Progenitor cell of endocrine pancreas (in vitro differentiated cells): ENCODE measurements around the gene HK1. TPM values are rescaled to one million over a fixed set of nuclear protein-coding genes. Genes with fewer than 3 reads are reported as not detected.

Experiments
- DNase-seq: peaks from one replicate; pipeline ENCODE4 v3.0.0; 2021; ENCODE audit warnings: low spot score; ENCODE audit not compliant: unreplicated experiment
- H3K27ac Mint-ChIP-seq: 2 replicates; pipeline ENCODE4 v1.8.0; 2021; ENCODE audit warnings: mild to moderate bottlenecking, moderate library complexity, mixed read lengths
- H3K27me3 Mint-ChIP-seq: 2 replicates; pipeline ENCODE4 v1.8.0; 2021; ENCODE audit warnings: mixed read lengths
- H3K36me3 Mint-ChIP-seq: 2 replicates; pipeline ENCODE4 v1.8.0; 2022; ENCODE audit warnings: mixed read lengths; ENCODE audit not compliant: insufficient read depth
- H3K4me1 Mint-ChIP-seq: 2 replicates; pipeline ENCODE4 v1.8.0; 2021; ENCODE audit warnings: low read depth, mixed read lengths
- H3K4me3 Mint-ChIP-seq: 2 replicates; pipeline ENCODE4 v1.8.0; 2021; ENCODE audit warnings: low read depth, mild to moderate bottlenecking, moderate library complexity, mixed read lengths
- H3K9me3 Mint-ChIP-seq: 2 replicates; pipeline ENCODE4 v1.8.0; 2021; ENCODE audit warnings: low read depth, mixed read lengths
- CTCF ChIP-seq: fragments of 200-600 bp; sonication (generic); IDR thresholded peaks from one replicate; pipeline ENCODE4 v1.5.0; 2021; ENCODE audit warnings: antibody characterized with exemption, mild to moderate bottlenecking; ENCODE audit not compliant: unreplicated experiment
- total RNA-seq: library from RNA; stranded (reverse); gene quantifications from 2 replicates; pipeline ENCODE4 v1.2.1, GENCODE V29; 2021

HK1 gene
- total RNA-seq, 1 donor from 2014 or later, result 32.5 TPM

GRCh38 chr10:69268761-69269416, 9.4 kb upstream of the HK1 start:
- H3K27me3 Mint-ChIP-seq, result peaks cover 21% of the 10 kb centered on the region
- H3K9me3 Mint-ChIP-seq, result no peaks in the 10 kb centered on the region
- H3K4me3 Mint-ChIP-seq, result no peak overlapping the region
- H3K27ac Mint-ChIP-seq, result no peak overlapping the region
- no peaks in the 10 kb centered on the region for H3K36me3 Mint-ChIP-seq
- DNase-seq, result no peak
- TF ChIP-seq CTCF, result no peak
- no peaks in the 10 kb centered on the region for H3K4me1 Mint-ChIP-seq

- no peaks in the 10 kb centered on the region for H3K36me3 Mint-ChIP-seq
- no peak for DNase-seq
- H3K4me1 Mint-ChIP-seq, result no peaks in the 10 kb centered on the region
- H3K27me3 Mint-ChIP-seq, result peaks cover 20% of the 10 kb centered on the region
- H3K4me3 Mint-ChIP-seq, result no peak overlapping the region
- no peak overlapping the region for H3K27ac Mint-ChIP-seq
- no peaks in the 10 kb centered on the region for H3K9me3 Mint-ChIP-seq
- no peak for TF ChIP-seq CTCF
Observed at GRCh38 chr10:69269761-69270160, 8.5 kb upstream of the HK1 start.

- no peak for TF ChIP-seq CTCF
- H3K4me3 Mint-ChIP-seq, result no peak overlapping the region
- no peaks in the 10 kb centered on the region for H3K9me3 Mint-ChIP-seq
- H3K27ac Mint-ChIP-seq, result no peak overlapping the region
- no peaks in the 10 kb centered on the region for H3K36me3 Mint-ChIP-seq
- H3K4me1 Mint-ChIP-seq, result no peaks in the 10 kb centered on the region
- no peak for DNase-seq
- peaks cover 12% of the 10 kb centered on the region for H3K27me3 Mint-ChIP-seq
Observed at GRCh38 chr10:69270990-69271389, 7.3 kb upstream of the HK1 start.

- TF ChIP-seq CTCF, result no peak
- Mint-ChIP-seq H3K27ac (no peak overlapping the region), H3K4me3 (no peak overlapping the region), H3K36me3 (no peaks in the 10 kb centered on the region), H3K4me1 (no peaks in the 10 kb centered on the region), H3K27me3 (peaks cover 6% of the 10 kb centered on the region), H3K9me3 (no peaks in the 10 kb centered on the region)
- DNase-seq, result no peak
Observed at GRCh38 chr10:69272624-69273023, 5.7 kb upstream of the HK1 start.

- Mint-ChIP-seq H3K4me1 (peaks cover 6% of the 10 kb centered on the region), H3K9me3 (no peaks in the 10 kb centered on the region), H3K27me3 (peaks cover 3% of the 10 kb centered on the region), H3K4me3 (no peak overlapping the region), H3K27ac (no peak overlapping the region), H3K36me3 (no peaks in the 10 kb centered on the region)
- no peak for DNase-seq
- no peak for TF ChIP-seq CTCF
Observed at GRCh38 chr10:69275444-69275843, 2.9 kb upstream of the HK1 start.
